ENCODE data around the gene C22orf42.
"Not testable (repeated sequence)": the region's sequence is repeated elsewhere in the genome, so short reads cannot be mapped to it uniquely, and the experiment has no call there.

The C22orf42 gene, protein sequence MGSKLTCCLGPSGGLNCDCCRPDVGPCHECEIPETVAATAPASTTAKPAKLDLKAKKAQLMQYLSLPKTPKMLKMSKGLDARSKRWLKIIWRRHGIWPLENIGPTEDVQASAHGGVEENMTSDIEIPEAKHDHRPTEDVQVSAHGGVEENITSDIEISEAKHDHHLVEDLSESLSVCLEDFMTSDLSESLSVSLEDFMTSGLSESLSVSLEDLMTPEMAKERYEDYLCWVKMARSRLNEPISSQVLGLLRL

DNA sequence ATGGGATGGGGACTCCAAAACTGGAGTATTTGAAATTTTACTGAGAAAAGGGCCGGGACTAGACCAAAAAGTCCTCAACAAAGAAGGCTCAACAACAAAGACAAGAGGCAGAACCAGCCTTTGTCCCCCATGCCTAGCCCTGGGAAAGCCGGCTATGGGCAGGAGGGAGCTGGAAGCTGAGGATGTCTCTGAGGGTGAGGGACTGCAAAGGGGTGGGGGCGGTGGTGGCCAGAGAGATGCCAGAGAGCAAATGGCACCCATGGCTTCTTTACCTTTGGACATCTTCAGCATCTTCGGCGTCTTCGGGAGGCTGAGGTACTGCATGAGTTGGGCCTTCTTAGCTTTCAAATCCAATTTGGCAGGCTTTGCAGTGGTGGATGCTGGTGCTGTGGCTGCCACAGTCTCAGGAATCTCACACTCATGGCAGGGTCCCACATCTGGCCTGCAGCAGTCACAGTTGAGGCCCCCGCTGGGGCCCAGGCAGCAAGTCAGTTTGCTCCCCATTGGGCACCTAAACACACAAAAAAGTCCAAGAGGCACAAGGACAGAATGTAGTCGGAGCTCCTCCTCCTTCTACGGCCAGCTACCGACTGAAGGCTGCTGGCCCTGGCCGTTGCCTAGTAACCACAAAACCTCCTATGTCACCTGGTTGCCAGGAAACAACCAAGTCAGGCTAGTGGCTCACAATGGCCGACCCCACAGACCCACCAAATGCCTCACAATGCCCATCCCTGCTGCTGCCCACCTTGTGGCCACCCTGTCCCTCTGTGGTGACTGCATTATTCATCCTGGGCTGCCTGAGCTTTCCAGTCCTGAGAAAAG, at the start of gene C22orf42:
Gene C22orf42, minus strand, starts transcription at position 592 of the 822 bp plus-strand sequence. Its CDS starts 88 bp downstream, at position 504.
- DNase-seq: no peak

DNA sequence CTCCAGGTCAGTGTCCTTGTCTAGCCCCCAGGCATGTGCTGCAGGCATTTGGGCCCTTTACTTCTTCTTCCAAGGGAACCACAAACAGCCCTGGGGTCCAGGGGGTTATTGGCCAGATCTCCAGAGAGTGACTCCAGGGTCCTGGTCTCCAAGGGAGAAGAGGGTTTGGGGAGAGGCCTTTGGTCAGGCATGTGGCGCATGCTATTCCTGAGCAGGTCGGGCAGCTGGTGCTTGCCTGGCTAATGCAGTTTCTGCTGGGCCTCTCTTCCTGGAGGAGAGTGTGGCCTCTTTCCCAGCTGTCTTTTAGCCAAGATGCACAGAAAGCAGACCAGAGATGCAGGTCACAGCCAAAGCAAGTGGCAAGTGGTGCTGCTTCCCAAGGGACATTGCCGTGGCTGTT, 49.6 kb upstream of the C22orf42 start:
- no peak for DNase-seq

DNA sequence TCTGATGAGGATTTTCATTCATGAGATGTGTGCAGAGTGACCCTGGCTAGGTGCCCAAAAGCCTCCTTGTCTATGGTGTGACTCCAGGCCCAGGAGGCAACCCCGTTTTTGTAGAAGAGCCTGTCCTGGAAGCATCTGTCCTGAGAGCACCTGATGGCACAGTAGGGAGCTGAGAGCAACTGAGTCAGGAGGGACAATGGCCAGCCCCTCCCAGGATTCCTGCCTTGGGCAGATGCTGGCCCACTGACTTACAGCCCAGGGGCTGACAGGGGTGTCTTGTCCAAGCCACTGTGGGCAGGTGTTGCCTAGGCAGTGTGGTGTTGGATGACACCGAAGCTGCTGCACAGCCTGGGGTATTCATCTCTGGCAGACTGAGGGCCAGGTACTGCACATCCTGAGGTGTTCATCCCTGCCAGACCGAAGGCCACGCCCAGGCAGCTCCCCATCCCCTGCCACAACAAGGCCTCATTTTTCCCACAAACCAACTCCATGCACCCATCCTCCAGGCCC, 48.9 kb upstream of the C22orf42 start:
- DNase-seq: no peak

DNA sequence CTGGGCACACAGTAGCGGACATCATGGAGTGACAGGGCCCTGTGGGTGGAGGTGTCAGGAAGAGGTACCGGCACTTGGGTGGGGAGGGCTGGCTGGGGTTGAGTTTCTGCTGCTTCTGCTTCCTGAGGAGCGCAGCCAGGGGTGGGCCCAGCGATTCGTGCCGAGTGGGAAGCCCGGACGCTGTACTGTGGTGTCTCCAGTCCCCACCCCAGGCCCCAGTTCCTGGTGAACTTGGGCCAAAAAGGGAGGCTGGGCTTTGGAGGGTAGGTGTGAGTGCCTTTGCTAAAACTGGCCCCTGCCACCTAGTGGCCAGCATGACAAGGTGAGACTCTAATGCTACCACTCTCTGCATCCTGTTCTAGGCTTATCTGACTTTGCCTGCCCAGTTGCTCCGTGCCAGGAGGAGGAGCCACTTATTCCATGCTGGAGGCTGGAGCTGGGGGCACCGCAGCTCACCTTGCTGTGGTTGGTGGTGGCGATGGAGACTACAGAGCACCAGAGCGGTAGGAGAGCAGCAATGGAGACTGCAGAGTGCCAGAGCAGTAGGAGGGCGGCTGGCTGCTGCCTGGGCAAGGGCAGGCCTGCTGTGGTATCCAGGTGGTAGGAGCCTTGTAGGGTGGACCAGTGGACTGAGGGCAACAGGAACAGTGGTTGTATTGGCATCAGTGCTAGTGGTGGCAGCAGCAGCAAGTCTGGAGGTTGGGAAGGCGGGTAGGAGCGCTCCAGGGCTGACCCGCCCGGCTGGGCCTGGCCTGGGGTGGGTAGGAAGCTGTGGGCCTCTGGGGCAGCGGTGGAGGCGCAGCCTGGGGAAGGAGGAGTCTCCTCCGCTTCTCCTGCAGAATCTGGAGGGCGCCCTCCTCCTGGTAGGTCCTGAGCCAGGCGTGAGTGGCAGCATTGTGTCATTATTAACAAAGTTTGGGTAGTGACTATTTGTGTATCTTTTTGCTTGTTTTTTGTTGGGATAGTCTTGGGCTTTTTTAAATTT, 48.0 kb upstream of the C22orf42 start:
- DNase-seq: peak; percentile 71

DNA sequence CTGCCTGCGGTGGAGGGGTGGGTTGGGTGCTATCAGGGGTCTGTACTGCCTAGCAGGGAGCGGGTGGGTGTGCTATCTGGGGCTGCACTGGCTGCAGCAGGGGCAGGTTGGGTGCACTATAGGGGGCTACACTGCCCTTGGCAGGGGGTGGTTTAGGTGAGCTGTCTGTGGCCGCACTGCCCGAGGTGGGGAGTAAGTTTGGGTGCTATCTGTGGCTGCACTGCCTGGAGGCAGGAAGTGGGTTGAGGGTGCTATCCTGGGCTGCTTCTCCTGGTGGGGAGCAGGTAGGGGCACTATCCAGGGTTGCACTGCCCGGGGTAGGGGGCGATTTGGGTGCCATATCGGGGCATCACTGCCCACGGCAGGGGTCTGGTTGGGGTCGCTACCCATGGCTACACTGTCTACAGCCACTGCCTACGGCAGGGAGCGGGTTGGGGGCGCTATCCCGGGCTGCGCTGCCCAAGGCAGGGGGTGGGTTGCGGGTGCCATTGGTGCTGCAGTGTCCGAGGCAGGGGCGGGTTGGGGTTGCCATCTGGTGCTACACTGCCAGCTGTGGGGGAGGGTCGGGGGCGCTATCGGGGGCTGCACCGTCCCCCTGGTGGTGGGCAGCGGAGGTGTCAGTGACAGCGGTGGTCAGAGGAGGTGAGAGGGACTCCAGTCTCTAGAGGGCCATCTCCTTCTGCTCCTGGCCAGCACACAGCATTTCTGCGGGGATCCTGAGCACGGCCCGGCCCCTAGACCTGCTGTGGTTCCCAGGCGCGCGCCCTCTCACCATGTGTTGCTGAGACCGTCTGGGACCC, 47.1 kb upstream of the C22orf42 start:
- DNase-seq: peak; percentile 53

DNA sequence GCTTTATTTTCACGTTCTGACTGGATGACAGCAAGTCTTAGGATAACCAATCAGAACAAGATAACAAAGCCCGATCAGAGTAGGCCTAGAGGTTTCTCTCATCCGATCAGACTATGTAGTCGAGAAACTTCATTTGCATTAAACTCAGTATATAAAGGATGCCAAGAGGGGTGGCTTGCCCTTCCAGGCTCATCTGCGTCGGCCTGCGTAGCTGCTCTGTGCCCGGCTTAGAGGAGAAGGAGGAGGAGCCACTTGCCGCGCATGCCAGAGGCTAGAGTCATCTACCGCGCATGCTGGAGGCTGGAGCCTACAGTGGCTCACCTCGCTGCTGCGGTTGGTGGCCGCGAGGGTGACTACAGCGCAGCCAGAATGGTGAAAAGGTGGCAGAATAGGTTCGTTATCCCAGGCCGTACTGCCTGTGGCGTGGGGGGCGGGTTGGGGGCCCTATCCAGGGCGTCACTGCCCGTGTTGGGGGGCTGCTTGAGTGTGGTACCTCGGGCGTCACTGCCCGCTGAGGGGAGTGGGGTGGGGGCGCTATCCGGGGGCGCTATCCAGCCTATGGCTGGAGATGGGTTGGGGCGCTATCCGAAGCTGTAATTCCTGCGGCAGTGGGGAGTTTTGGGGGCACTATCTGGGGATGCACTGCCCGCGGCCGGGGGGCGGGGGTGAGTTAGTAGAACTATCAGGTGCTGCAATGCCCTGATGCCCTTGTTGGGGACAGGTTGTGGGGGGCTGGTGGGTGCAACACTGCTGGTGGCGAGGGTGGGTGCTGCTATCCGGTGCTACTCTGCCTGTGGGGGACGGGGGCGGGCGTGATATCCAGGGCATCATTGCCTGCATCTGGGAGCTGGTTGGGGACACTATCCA, 46.0 kb upstream of the C22orf42 start, which contains the start of gene RFPL2:
Gene RFPL2, minus strand, starts transcription at position 218 of the 867 bp plus-strand sequence. CDS start 2,622 bp downstream, outside the sequence.
- DNase-seq: peak; percentile 94

DNA sequence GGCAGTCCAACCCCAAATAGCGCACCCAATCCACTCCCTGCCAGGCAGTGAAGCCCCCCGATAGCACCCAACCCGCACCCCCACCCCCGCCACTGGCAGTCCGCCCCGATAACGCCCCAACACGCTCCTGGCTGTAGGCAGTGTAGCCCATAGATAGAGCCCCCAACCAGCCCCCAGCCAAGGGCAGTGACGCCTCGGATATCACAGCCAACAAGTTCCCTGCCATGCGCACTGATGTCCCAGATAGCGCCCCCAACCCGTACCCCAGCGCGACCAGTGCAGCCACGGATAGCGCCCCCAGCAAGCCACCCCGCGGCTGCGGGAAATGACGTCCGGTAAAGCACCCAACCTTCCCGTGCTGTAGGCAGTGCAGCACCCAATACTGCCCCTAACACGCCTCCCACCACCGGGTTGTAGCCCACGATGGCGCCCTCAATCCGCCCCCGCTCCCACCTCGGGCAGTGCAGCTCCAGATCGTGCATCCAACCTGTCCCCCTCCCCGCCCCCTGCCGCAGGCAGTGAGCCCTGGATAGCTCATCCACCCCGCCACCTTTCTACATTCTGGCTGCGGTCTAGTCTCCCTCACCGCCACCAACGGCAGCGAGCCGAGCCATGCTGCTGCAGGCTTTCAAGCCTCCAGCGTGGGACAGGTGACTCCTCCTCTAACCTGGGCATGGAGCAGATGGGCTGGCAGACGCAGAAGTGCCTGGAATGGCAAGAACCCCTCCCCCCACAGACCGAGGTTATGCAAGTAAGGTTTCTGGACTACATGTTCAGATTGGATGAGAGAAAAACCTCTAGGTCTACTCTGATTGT, 45.1 kb upstream of the C22orf42 start:
- DNase-seq: peak; percentile 77

DNA sequence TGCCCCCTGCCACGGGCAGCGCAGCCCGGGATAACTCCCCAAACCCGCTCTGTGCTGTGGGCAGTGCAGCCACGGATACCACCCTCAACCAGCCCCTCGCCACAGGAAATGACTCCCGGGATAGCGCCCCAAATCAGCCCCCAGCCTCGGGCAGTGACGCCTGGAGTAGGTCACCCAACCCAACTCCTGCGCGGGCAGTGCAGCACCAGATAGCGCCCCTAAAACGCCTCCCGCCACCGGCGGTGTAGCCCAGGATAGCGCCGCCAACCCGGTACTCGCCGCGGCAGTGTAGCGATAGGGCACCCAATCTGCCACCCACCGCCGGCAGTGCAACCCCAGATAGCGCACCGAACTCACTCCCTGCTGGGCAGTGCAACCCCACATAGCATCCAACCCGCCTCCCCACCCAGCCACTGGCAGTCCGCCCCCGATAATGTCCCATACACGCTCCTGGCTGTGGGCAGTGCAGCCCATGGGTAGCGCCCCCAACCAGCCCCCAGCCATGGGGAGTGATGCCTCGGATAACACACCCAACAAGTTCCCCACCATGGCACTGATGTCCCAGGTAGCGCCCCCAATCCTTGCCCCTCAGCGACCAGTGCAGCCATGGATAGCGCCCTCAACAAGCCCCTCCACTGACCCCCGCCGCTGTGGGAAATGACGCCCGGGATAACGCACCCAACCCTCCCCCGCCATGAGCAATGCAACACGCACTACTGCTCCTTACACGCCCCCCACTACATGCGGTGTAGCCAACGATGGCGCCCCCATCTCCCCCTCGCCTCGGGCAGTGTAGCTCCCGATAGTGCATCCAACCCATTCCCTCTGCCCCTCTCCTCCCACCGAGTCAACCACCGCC, 44.3 kb upstream of the C22orf42 start:
- no peak for DNase-seq

DNA sequence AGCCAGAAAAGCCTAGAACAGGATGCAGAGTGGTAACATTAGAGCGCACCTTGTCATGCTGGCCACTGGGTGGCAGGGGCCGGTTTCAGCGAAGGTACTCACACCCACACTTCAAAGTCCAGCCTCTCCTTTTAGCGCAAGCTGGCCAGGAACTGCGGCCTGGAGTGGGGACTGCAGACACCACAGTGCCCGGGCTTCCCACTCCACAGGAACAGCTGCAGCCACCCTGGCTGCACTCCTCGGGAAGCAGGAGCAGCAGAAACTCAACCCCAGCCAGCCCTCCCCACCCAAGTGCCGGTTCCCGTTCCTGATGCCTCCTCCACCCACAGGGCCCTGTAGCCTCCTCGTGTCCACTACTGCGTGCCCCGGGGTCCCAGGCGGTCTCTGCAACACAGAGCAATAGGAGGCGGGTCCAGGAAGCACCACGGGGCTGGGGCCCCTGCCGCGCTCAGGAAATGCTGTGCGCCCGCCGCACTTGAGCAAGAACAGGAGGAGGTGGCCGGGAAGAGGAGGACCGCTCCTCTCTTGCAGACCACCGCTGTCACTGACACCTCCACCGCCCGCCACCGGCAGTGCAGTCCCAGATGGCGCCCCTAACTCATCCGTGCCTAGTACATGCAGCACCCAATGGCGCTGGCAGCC, 43.6 kb upstream of the C22orf42 start:
- peak; percentile 86 for DNase-seq

DNA sequence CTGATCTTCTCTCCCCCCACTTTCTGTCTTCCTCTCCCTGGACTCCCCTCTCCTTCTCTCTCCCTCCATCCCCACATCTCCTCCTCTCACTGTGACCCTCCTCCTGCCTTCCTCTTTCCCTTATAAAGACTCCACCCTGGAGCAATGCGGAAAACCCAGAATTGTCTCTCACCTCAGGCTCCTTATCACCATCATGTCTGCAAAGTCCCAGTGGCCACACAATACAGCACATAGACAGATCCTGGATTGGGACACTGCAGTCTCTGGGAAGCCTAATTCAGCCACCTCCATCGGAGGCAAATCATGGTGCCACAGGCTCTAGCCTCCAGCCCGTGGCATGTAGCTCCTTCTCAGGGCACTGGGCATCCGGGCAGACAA, 43.0 kb upstream of the C22orf42 start:
- DNase-seq: no peak

DNA sequence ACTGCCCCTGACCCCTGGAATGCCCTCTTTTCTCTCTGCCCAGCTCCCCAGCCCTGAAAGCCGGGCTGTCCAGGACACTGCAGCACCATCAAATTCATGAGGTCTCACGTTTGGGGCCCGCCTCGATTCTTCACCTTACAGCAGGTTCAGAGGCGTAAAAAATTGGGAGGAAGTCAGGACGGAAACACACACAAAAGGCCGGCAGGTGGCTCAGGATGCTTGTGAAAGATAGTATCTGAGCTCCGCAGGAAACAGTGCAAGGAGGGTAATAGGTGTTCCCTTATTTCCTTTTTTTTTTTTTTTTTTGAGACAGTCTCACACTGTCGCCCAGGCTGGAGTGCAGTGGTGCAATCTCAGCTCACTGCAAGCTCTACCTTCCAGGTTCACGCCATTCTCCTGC, 41.6 kb upstream of the C22orf42 start:
- no peak for DNase-seq

DNA sequence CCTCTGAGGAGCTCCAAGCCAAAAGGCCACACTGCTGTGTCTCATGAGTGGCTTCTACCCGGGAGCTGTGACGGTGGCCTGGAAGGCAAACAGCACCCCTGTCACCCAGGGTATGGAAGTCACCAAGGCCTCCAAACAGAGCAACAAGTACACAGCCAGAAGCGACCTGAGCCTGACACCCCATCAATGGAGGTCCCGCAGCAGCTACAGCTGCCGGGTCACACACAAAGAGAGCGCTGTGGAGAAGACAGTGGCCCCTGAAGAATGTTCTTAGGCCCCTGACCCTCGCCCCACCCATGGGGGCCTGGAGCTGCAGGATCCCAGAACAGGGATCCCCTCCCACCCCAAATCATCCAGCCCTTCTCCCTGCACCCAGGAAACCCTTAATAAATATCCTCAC, 40.9 kb upstream of the C22orf42 start:
- DNase-seq: peak; percentile 29

DNA sequence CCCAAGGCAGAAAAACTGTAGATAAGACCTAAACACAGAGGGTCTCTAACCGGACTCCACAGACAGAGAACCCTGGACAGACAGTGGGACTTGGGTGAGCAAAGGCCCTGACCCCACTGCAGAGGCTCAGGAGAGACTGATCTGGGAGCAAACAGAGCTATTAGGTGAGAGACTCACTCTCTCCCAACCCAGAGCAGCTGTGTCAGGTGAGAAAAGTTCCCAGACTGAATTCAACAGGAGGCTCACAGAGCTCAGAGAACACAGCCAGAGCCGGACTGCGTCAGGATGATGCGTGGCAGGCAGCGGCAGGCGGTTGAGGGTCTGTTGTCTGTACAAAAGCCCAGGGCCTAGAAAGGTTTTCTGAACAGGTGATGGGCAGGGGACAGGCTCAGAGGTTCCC, 40.2 kb upstream of the C22orf42 start:
- DNase-seq: peak; percentile 37

DNA sequence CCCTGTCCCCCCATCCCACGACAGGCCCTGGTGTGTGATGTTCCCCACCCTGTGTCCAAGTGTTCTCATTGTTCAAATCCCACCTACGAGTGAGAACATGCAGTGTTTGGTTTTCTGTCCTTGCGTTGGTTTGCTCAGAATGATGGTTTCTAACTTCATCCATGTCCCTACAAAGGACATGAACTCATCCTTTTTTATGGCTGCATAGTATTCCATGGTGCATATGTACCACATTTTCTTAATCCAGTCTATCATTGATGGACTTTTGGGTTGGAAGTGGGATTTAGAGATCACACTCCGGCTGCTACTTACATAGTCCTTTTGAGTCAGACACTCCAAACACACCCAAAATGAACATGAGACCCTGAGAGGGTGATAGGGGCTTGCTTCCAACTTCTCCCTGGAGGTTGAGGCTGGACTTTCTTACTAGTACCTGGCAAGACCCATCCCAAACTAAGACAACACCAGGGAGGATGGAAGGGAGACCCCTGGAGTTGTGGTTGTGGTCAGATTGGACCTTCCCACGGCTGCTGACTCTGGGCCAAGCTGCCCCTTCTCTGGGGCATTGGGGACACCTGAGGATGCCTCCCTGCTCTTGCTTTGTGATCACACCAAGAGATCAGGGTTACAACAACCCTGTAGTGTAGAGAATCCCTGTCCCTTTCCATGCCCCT, 38.6 kb upstream of the C22orf42 start:
- not testable (repeated sequence) for DNase-seq

DNA sequence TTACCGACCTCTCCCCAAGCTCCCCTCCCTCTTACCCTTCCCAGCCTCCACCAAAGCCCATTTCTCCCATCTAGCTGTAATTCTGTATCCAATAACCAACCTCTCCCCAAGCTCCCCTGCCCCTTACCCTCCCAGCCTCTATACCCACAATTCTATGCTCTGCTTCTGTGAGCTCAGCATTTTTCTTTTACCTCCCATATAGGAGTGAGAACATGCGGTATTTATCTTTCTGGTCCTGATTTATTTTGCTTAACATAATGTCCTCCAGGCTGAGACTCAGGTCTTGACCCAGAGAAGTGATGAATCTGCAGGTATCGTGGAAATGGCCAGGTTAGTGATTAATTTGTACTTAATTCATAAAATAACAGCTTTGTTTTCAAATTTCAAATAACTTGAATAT, 36.8 kb upstream of the C22orf42 start:
- DNase-seq: not testable (repeated sequence)

DNA sequence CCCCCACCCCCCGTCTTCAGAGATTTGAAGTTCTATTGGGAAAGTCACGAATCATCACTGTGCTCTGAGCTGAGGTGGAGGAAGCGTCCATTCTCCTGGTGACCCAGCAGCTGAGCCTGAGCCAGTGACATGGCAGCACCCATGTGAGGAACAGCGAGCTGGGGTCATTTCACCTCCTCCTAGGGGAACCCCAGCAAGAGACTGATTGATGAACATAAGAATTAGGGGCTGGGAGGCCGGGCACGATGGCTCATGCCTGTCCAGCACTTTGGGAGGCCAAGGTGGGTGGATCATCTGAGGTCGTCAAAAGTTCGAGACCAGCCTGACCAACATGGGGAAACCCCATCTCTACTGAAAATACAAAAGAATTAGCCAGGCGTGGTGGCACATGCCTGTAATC, 34.2 kb upstream of the C22orf42 start:
- not testable (repeated sequence) for DNase-seq

DNA sequence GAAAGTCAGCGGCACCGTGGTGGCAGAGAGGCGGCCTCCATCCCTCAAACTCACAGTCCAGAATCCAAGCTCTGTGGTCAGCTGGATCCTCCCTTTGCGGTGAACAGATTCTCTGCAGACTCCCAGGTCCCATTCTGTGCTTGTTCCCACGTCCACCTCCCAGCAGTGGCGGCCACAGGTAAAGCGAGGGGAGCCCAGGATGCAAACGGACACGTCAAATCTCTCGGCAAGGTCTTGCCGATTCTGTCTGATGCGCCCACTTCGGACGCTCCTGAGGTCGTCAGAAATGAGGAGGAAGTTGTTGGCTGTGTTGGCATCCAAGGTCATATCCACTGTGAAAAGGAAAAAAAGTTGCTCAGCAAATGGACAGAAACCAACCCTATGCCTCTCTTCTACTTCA, 31.9 kb upstream of the C22orf42 start:
- not testable (repeated sequence) for DNase-seq

DNA sequence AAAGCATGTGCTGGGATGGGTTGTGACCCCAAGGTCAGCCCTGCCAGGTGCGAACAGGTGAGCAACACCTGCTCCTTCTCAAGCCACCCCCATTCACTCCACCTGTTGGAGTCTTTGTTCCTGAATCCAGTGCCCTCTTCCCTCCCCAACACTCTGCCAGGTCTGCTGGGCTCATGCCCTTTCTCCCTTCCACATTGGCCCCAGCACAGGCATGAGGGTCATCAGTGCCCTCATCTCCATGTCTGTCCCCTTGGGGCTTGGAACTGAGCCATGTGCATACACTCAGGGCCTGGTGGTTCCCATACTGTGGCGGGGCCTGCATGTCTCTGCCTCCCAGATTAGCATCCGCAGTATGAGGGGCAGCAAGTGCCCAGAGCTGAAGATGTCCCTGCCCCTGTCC, 26.7 kb upstream of the C22orf42 start:
- peak; percentile 30 for DNase-seq

All from islet precursor cell (in vitro differentiated cells).